Mesenchymal stem cell (in vitro differentiated cells and primary cell): ENCODE results near the gene KCNH1.
"Not testable (repeated sequence)": the region's sequence is repeated elsewhere in the genome, so short reads cannot be mapped to it uniquely, and the experiment has no call there.

Experiments
- DNase-seq: peaks from one replicate; pipeline ENCODE4 v3.0.0-alpha.2; 2013
- H2AFZ ChIP-seq: one replicate; pipeline ENCODE4 v1.6.1; 2013; ENCODE audit warnings: low read depth, mild to moderate bottlenecking, control low read depth, inconsistent platforms, low read length, moderate library complexity
- H2AK5ac ChIP-seq: 2 replicates; pipeline ENCODE4 v1.6.1; 2013; ENCODE audit warnings: low read length, moderate library complexity, mild to moderate bottlenecking, inconsistent platforms; ENCODE audit not compliant: severe bottlenecking
- H2BK120ac ChIP-seq: one replicate; pipeline ENCODE4 v1.6.1; 2013; ENCODE audit warnings: low read depth, mild to moderate bottlenecking, inconsistent platforms, low read length, moderate library complexity
- H2BK12ac ChIP-seq, 2 experiments: one replicate each; pipeline ENCODE4 v1.6.1; 2013; ENCODE audit warnings: inconsistent platforms in 2 of 2, low read length in 2 of 2, mild to moderate bottlenecking in 2 of 2, moderate library complexity in 2 of 2, control low read depth in 1 of 2
- H2BK15ac ChIP-seq: one replicate; pipeline ENCODE4 v1.6.1; 2013; ENCODE audit warnings: mild to moderate bottlenecking, low read depth, inconsistent platforms; ENCODE audit not compliant: poor library complexity, severe bottlenecking
- H2BK5ac ChIP-seq: 2 replicates; pipeline ENCODE4 v1.6.1; 2013; ENCODE audit warnings: low read depth, mild to moderate bottlenecking, low read length, control low read depth, inconsistent platforms; ENCODE audit not compliant: poor library complexity, severe bottlenecking
- H3K14ac ChIP-seq, 2 experiments: one replicate each; pipeline ENCODE4 v1.6.1; 2013; ENCODE audit warnings: inconsistent platforms in 2 of 2, low read length in 2 of 2, control low read depth in 1 of 2, mild to moderate bottlenecking in 1 of 2, moderate library complexity in 1 of 2
- H3K18ac ChIP-seq, 2 experiments: one replicate each; pipeline ENCODE4 v1.6.1; 2013; ENCODE audit warnings: inconsistent platforms in 2 of 2, low read length in 2 of 2, control low read depth in 1 of 2, low read depth in 1 of 2, mild to moderate bottlenecking in 1 of 2
- H3K23ac ChIP-seq, 2 experiments: one replicate each; pipeline ENCODE4 v1.6.1; 2013; ENCODE audit warnings: inconsistent platforms in 2 of 2, low read length in 2 of 2, mild to moderate bottlenecking in 2 of 2, moderate library complexity in 2 of 2, control low read depth in 1 of 2
- H3K27ac ChIP-seq: 2 replicates; pipeline ENCODE4 v1.5.1; 2013; ENCODE audit warnings: mild to moderate bottlenecking, moderate library complexity, low read length, control low read depth, inconsistent platforms; ENCODE audit not compliant: poor library complexity, severe bottlenecking
- H3K27me3 ChIP-seq, 2 experiments: 2 replicates each; pipeline versions ENCODE4 v1.6.1 to v1.7.0; 2013; ENCODE audit warnings: low read length in 2 of 2, mild to moderate bottlenecking in 2 of 2, moderate library complexity in 2 of 2, control low read depth in 1 of 2, inconsistent platforms in 1 of 2; ENCODE audit not compliant: control insufficient read depth in 1 of 2, insufficient read depth in 1 of 2
- H3K36me3 ChIP-seq, 2 experiments: 2 replicates each; pipeline versions ENCODE4 v1.6.1 to v1.7.0; 2013; ENCODE audit warnings: low read length in 2 of 2, control low read depth in 1 of 2, inconsistent platforms in 1 of 2, low read depth in 1 of 2, mild to moderate bottlenecking in 1 of 2; ENCODE audit not compliant: insufficient read depth in 2 of 2, control insufficient read depth in 1 of 2
- H3K4ac ChIP-seq, 2 experiments: one replicate each; pipeline ENCODE4 v1.6.1; 2013; ENCODE audit warnings: inconsistent platforms in 2 of 2, low read length in 2 of 2, mild to moderate bottlenecking in 2 of 2, moderate library complexity in 2 of 2, control low read depth in 1 of 2, low read depth in 1 of 2
- H3K4me1 ChIP-seq: 2 replicates; pipeline ENCODE4 v1.6.1; 2013; ENCODE audit warnings: low read depth, low read length, control low read depth; ENCODE audit not compliant: control insufficient read depth, insufficient read depth
- H3K4me2 ChIP-seq: 2 replicates; pipeline ENCODE4 v1.6.1; 2013; ENCODE audit warnings: low read length, mild to moderate bottlenecking, inconsistent platforms; ENCODE audit not compliant: poor library complexity, severe bottlenecking
- H3K4me3 ChIP-seq, 2 experiments: 2 replicates each; pipeline versions ENCODE4 v1.5.1 to v1.7.0; 2013; ENCODE audit warnings: low read length in 2 of 2, mild to moderate bottlenecking in 2 of 2, control low read depth in 1 of 2, low read depth in 1 of 2; ENCODE audit not compliant: insufficient read depth in 1 of 2
- H3K79me1 ChIP-seq: replicated peaks from 2 replicates; pipeline ENCODE4 v1.6.1; 2013; ENCODE audit warnings: mild to moderate bottlenecking, control low read depth, low read length, inconsistent platforms; ENCODE audit not compliant: poor library complexity, severe bottlenecking
- H3K9ac ChIP-seq: 2 replicates; pipeline ENCODE4 v1.7.0; 2013; ENCODE audit warnings: mild to moderate bottlenecking, low read length, moderate library complexity
- H3K9me3 ChIP-seq: 2 replicates; pipeline ENCODE4 v1.7.0; 2013; ENCODE audit warnings: mild to moderate bottlenecking, low read length; ENCODE audit not compliant: control insufficient read depth
- H4K8ac ChIP-seq: one replicate; pipeline ENCODE4 v1.6.1; 2013; ENCODE audit warnings: inconsistent platforms, mild to moderate bottlenecking, low read length, moderate library complexity
- H4K91ac ChIP-seq: one replicate; pipeline ENCODE4 v1.6.1; 2013; ENCODE audit warnings: mild to moderate bottlenecking, low read length, inconsistent platforms
- WGBS: methylation state at CpG from one replicate; pipeline ENCODE4 v1.1.7; 2013; ENCODE audit warnings: mixed read lengths; 5-methylcytosine and 5-hydroxymethylcytosine counted together

The KCNH1 gene

GRCh38 chr1:211081447-211081846 is 52.5 kb downstream of the KCNH1 start:
- not testable (repeated sequence) for H3K14ac ChIP-seq, H3K9me3 ChIP-seq, H2BK120ac ChIP-seq, H2AK5ac ChIP-seq, H3K36me3 ChIP-seq, H3K4me1 ChIP-seq, H3K23ac ChIP-seq, H3K27me3 ChIP-seq, H2BK5ac ChIP-seq, H3K27ac ChIP-seq, H4K91ac ChIP-seq, H3K4ac ChIP-seq, H3K4me2 ChIP-seq, H2BK15ac ChIP-seq, H3K4me3 ChIP-seq, H2BK12ac ChIP-seq, H3K79me1 ChIP-seq, H3K18ac ChIP-seq, H4K8ac ChIP-seq, H2AFZ ChIP-seq, H3K9ac ChIP-seq, DNase-seq
- WGBS = 73% methylated on average over 3 of the region's 5 CpGs

DNA sequence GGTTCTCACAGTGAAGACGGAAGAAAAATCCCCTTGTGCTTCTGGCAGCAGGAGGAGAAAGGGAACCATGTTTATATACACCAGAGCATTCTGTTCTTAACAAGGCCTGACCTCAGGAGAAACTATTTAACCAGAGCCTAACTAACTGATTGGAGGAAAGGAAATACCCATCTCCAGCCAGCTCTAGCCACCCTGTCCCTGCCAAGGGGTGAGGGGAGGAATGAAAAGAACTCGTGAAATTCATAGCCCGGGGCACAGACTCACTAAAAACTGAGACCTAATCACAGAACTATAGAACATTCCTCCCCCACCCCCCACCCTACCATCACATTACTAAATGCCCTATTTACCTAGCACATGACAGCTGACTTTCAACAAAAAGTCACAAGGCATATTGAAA is 65.0 kb downstream of the KCNH1 start:
- Histone ChIP-seq H2BK5ac (no peak overlapping the region), H2BK120ac (no peak overlapping the region), H3K4me2 (no peak overlapping the region), H3K4me3 (no peak overlapping the region), H3K27me3 (no peaks in the 10 kb centered on the region), H2BK15ac (no peak overlapping the region), H3K23ac (no peak overlapping the region), H2AK5ac (no peak overlapping the region), H3K9me3 (no peaks in the 10 kb centered on the region), H3K27ac (peak overlapping the region; percentile 38), H3K9ac (no peak overlapping the region), H2BK12ac (no peak overlapping the region), H3K18ac (no peak overlapping the region), H4K8ac (no peak overlapping the region), H3K4ac (no peak overlapping the region), H3K14ac (no peak overlapping the region), H2AFZ (no peak overlapping the region), H3K79me1 (peaks cover 4% of the 10 kb centered on the region), H3K36me3 (peaks cover 0 to 7% of the 10 kb centered on the region in 2 experiments), H4K91ac (no peak overlapping the region), H3K4me1 (no peaks in the 10 kb centered on the region)
- 68% methylated on average over 3 of the region's 3 CpGs for WGBS
- DNase-seq = no peak

- H3K27ac ChIP-seq = no peak overlapping the region
- H4K91ac ChIP-seq = no peak overlapping the region
- H4K8ac ChIP-seq = no peak overlapping the region
- no peak overlapping the region for H2BK120ac ChIP-seq
- no peak for DNase-seq
- no peak overlapping the region for H3K4me2 ChIP-seq
- no peak overlapping the region for H3K9ac ChIP-seq
- H3K4me3 ChIP-seq = no peak overlapping the region
- no peak overlapping the region for H2BK15ac ChIP-seq
- no peak overlapping the region for H2BK5ac ChIP-seq
- no peaks in the 10 kb centered on the region for H3K9me3 ChIP-seq
- H3K4ac ChIP-seq = no peak overlapping the region
- H3K23ac ChIP-seq = no peak overlapping the region
- H3K4me1 ChIP-seq = no peaks in the 10 kb centered on the region
- H2AFZ ChIP-seq = no peak overlapping the region
- H2BK12ac ChIP-seq = no peak overlapping the region
- H3K27me3 ChIP-seq = no peaks in the 10 kb centered on the region
- no peak overlapping the region for H2AK5ac ChIP-seq
- no peak overlapping the region for H3K18ac ChIP-seq
- H3K79me1 ChIP-seq = peaks cover 4% of the 10 kb centered on the region
- no peak overlapping the region for H3K14ac ChIP-seq
- H3K36me3 ChIP-seq = peaks cover 0 to 11% of the 10 kb centered on the region in 2 experiments
- WGBS = 82% methylated on average over 6 of the region's 7 CpGs
Measured at GRCh38 chr1:211066781-211067384, 67.1 kb downstream of the KCNH1 start.

DNA sequence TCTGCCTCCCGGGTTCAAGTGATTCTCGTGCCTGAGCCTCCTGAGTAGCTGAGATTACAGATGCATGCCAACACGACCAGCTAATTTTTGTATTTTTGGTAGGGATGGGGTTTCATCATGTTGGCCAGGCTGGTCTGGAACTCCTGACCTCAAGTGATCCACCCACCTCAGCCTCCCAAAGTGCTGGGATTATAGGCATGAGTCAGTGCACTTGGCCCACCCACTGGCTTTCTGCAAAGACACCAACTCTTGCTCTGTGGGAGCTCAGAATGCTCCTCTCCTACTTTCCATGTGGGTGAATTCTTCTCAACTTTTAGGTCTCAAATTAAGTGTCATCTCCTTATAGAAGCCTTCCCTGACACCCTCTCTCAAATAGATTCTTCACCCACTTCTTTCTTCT is 92.1 kb downstream of the KCNH1 start:
- not testable (repeated sequence) for H3K4me2 ChIP-seq, H3K18ac ChIP-seq, DNase-seq, H3K9me3 ChIP-seq, H3K4me3 ChIP-seq, H3K23ac ChIP-seq, H4K91ac ChIP-seq, H3K36me3 ChIP-seq, H2AK5ac ChIP-seq, H2BK12ac ChIP-seq, H2BK5ac ChIP-seq, H3K14ac ChIP-seq, H3K27me3 ChIP-seq, H3K9ac ChIP-seq, H4K8ac ChIP-seq, H3K27ac ChIP-seq, H3K79me1 ChIP-seq, H3K4ac ChIP-seq, H2BK15ac ChIP-seq, H3K4me1 ChIP-seq, H2BK120ac ChIP-seq, H2AFZ ChIP-seq
- 55% methylated on average over 3 of the region's 3 CpGs for WGBS
